Subcutaneous abdominal adipose tissue (tissue), 5 donors: ENCODE measurements around the gene KCNJ11.

Source experiments
- H3K27ac ChIP-seq: one replicate; pipeline ENCODE4 v1.7.0; 2013; ENCODE audit warnings: low read depth, mild to moderate bottlenecking, inconsistent platforms, low read length, moderate library complexity
- H3K27me3 ChIP-seq, 5 donors: one replicate each; pipeline ENCODE4 v1.7.0; 2013; ENCODE audit warnings: low read length in 5 of 5, inconsistent platforms in 1 of 5; ENCODE audit not compliant: control insufficient read depth in 5 of 5, insufficient read depth in 4 of 5
- H3K36me3 ChIP-seq, 5 donors: one replicate each; pipeline ENCODE4 v1.7.0; 2013; ENCODE audit warnings: low read length in 5 of 5; ENCODE audit not compliant: control insufficient read depth in 5 of 5, insufficient read depth in 5 of 5
- H3K4me1 ChIP-seq, 5 donors: one replicate each; pipeline ENCODE4 v1.7.0; 2013; ENCODE audit warnings: low read length in 5 of 5, mild to moderate bottlenecking in 3 of 5, moderate library complexity in 1 of 5; ENCODE audit not compliant: control insufficient read depth in 5 of 5, insufficient read depth in 5 of 5
- H3K4me3 ChIP-seq, 5 donors: one replicate each; pipeline ENCODE4 v1.7.0; 2013; ENCODE audit warnings: low read length in 5 of 5, low read depth in 1 of 5
- H3K9ac ChIP-seq, 5 donors: one replicate each; pipeline ENCODE4 v1.7.0; 2013; ENCODE audit warnings: low read length in 5 of 5, mild to moderate bottlenecking in 4 of 5, moderate library complexity in 3 of 5
- H3K9me3 ChIP-seq, 5 donors: one replicate each; pipeline ENCODE4 v1.7.0; 2013; ENCODE audit warnings: low read length in 5 of 5; ENCODE audit not compliant: control insufficient read depth in 5 of 5
- donor health status: healthy.
- donor health status: healthy.
- donor health status: healthy.
- donor health status: healthy.
- donor health status: healthy.

The KCNJ11 gene

GRCh38 chr11:17385492-17385891, 3.0 kb downstream of the KCNJ11 start:
- Histone ChIP-seq H3K27ac (no peak overlapping the region), H3K9me3 (no peaks in the 10 kb centered on the region), H3K9ac (no peak overlapping the region), H3K27me3 (peaks cover 4 to 13% (median 8%) of the 10 kb centered on the region in 5 donors), H3K4me3 (no peak overlapping the region), H3K4me1 (peaks cover 0 to 15% (median 7%) of the 10 kb centered on the region in 5 donors), H3K36me3 (no peaks in the 10 kb centered on the region)

- H3K27ac ChIP-seq = no peak overlapping the region
These were observed 4.4 kb downstream of the KCNJ11 start for GRCh38 chr11:17384002-17384511.

GRCh38 chr11:17383461-17383860, 5.0 kb downstream of the KCNJ11 start:
- H3K36me3 ChIP-seq = no peaks in the 10 kb centered on the region
- peaks cover 0 to 9% (median under 1%) of the 10 kb centered on the region in 5 donors for H3K4me1 ChIP-seq
- H3K4me3 ChIP-seq = no peak overlapping the region
- no peak overlapping the region for H3K27ac ChIP-seq
- peaks cover 0 to 9% (median 2%) of the 10 kb centered on the region in 5 donors for H3K9me3 ChIP-seq
- no peak overlapping the region for H3K9ac ChIP-seq
- H3K27me3 ChIP-seq = peaks cover 4 to 12% (median 8%) of the 10 kb centered on the region in 5 donors

More at GRCh38 chr11:17384002-17384511, 4.4 kb downstream of the KCNJ11 start:
- no peak overlapping the region for H3K9ac ChIP-seq
- no peaks in the 10 kb centered on the region for H3K36me3 ChIP-seq
- peaks cover 0 to 4% (median under 1%) of the 10 kb centered on the region in 5 donors for H3K9me3 ChIP-seq
- no peak overlapping the region for H3K4me3 ChIP-seq
- peaks cover 0 to 12% (median 4%) of the 10 kb centered on the region in 5 donors for H3K4me1 ChIP-seq
- H3K27me3 ChIP-seq = peaks cover 4 to 12% (median 8%) of the 10 kb centered on the region in 5 donors

- H3K9ac ChIP-seq = no peak overlapping the region
- no peak overlapping the region for H3K4me3 ChIP-seq
- peaks cover 0 to 4% (median 3%) of the 10 kb centered on the region in 5 donors for H3K27me3 ChIP-seq
- H3K4me1 ChIP-seq = peaks cover 0 to 8% (median 0%) of the 10 kb centered on the region in 5 donors
- H3K36me3 ChIP-seq = no peaks in the 10 kb centered on the region
- no peak overlapping the region for H3K27ac ChIP-seq
- peaks cover 0 to 10% (median 2%) of the 10 kb centered on the region in 5 donors for H3K9me3 ChIP-seq
These were observed 6.3 kb downstream of the KCNJ11 start for GRCh38 chr11:17382046-17382728.

GRCh38 chr11:17381156-17381555, 7.3 kb downstream of the KCNJ11 start:
- H3K27ac ChIP-seq = no peak overlapping the region
- H3K4me3 ChIP-seq = no peak overlapping the region
- no peaks in the 10 kb centered on the region for H3K36me3 ChIP-seq
- H3K9ac ChIP-seq = no peak overlapping the region
- H3K4me1 ChIP-seq = peaks cover 0 to 4% (median 0%) of the 10 kb centered on the region in 5 donors
- H3K27me3 ChIP-seq = peaks cover 0 to 2% (median 0%) of the 10 kb centered on the region in 5 donors
- H3K9me3 ChIP-seq = peaks cover 0 to 13% (median 4%) of the 10 kb centered on the region in 5 donors

- Histone ChIP-seq H3K27ac (no peak overlapping the region), H3K36me3 (no peaks in the 10 kb centered on the region), H3K9ac (no peak overlapping the region), H3K27me3 (no peaks in the 10 kb centered on the region), H3K9me3 (peaks cover 0 to 26% (median 15%) of the 10 kb centered on the region in 5 donors), H3K4me3 (no peak overlapping the region), H3K4me1 (no peaks in the 10 kb centered on the region)
These were observed 8.9 kb downstream of the KCNJ11 start for GRCh38 chr11:17379383-17380180.

GRCh38 chr11:17378655-17379054, 9.8 kb downstream of the KCNJ11 start:
- Histone ChIP-seq H3K27me3 (no peaks in the 10 kb centered on the region), H3K36me3 (peaks cover 0 to 2% (median 0%) of the 10 kb centered on the region in 5 donors), H3K9ac (no peak overlapping the region), H3K4me3 (no peak overlapping the region), H3K27ac (no peak overlapping the region), H3K9me3 (peaks cover 0 to 35% (median 24%) of the 10 kb centered on the region in 5 donors), H3K4me1 (no peaks in the 10 kb centered on the region)

GRCh38 chr11:17376493-17376892, 12.0 kb downstream of the KCNJ11 start:
- Histone ChIP-seq H3K9ac (no peak overlapping the region), H3K4me3 (no peak overlapping the region), H3K27me3 (no peaks in the 10 kb centered on the region), H3K27ac (no peak overlapping the region), H3K36me3 (peaks cover 0 to 2% (median 0%) of the 10 kb centered on the region in 5 donors), H3K9me3 (peaks cover 17 to 57% (median 45%) of the 10 kb centered on the region in 5 donors), H3K4me1 (no peaks in the 10 kb centered on the region)

GRCh38 chr11:17375547-17375946, 12.9 kb downstream of the KCNJ11 start:
- Histone ChIP-seq H3K9ac (no peak overlapping the region), H3K36me3 (peaks cover 0 to 4% (median 0%) of the 10 kb centered on the region in 5 donors), H3K4me1 (no peaks in the 10 kb centered on the region), H3K27me3 (no peaks in the 10 kb centered on the region), H3K4me3 (no peak overlapping the region), H3K9me3 (peaks cover 24 to 66% (median 55%) of the 10 kb centered on the region in 5 donors), H3K27ac (no peak overlapping the region)
